Dedifferentiated amniotic fluid mesenchymal stem cell (primary cell): Measurements from ENCODE around the gene GOLPH3L.
"Not testable (repeated sequence)": the region's sequence is repeated elsewhere in the genome, so short reads cannot be mapped to it uniquely, and the experiment has no call there.

ENCODE experiments used
- DNase-seq: peaks from one replicate; pipeline ENCODE4 v3.0.0-alpha.2; 2016; ENCODE audit errors: extremely low spot score

GOLPH3L gene

DNA sequence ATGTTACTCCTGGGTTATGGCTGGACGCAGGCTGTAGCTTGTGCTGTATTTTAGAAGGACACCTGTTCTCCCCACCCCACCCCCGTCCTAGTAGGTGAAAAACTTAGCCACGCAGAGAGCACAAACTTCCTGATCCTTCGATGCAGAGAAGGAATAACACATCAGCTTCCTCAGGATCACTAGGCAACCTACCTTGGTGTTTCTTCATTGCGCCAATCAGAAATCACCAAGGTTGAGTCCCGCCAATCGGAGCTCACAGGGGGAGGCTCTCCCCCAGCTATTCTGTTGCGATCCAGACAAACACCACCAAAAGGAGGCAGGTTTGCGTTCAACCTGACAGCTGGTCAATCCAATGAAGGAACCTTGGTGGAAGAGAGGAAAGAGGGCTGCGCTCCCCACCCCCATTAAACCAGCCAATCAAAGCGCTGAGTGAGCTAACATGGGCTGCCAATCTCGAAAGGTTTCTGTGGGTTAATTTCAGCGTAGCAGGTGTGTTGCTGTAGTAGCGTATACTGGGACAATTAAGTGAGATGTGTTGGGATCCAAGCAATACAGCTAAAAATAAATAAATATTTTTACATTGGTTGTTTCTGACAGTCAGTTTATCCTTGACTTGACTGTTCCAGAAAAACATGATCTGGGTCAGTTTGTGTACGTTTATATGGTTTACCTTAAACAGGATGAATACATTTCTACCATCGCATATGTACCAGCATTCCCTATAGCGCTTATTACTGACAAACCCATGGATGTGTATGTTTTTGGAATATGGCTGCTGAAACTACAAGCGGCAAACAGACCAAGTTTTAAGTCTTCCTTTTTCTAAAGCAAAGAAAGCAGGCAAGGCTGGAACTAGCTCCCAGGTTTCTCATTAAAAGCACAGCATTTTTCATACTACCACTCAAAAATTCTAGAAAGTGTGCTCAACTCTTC, at the start of gene GOLPH3L:
GOLPH3L (minus strand) TSS at position 160 of the 933 bp plus-strand sequence. CDS start 2,316 bp downstream, outside the sequence.
- peak; percentile 98 for DNase-seq

DNA sequence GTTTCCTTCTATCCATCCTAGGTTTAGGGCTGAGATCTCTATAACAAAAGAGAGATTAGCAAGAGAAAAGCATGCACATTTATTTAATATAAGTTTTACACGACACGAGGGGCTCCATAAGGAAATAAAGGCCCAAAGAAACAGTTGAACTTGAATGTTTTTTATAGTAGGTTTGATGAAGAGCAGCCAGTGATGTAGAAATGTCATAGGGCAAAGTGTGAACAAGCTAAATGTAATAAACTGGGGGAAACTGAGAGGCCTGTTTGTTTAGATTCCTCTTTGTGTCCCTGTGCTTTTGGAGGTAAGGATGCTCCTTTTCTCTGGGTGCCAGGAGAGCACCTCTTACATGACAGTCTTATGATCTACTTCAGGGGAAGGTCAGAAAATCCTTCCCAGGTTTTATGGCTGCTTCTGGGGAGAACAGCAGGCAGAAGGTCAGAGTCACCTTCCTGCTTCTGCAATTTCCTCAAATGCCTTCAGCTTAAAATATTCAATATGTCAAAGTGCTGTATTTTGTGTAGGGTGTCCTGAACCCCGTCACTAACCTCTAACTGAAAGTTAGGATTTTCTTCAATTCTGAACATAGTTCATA, 33.3 kb upstream of the GOLPH3L start:
- no peak for DNase-seq

DNA sequence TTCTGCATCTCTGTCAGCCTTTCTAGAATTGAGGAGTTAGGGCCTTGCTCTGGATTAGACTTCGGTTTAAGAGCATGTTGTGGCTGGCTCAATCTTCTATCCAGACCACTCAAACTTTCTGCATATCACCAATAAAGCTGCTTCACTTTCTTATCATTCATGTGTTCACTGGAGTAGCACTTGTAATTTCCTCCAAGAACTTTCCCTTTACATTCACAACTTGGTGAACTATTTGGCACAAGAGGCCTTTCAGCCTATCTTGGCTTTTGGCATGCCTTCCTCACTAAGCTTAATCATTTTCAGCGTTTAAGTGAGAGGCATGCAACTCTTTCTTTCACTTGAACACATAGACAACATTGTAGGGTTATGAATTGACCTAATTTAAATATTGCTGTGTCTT, 27.4 kb upstream of the GOLPH3L start:
- DNase-seq: no peak

DNA sequence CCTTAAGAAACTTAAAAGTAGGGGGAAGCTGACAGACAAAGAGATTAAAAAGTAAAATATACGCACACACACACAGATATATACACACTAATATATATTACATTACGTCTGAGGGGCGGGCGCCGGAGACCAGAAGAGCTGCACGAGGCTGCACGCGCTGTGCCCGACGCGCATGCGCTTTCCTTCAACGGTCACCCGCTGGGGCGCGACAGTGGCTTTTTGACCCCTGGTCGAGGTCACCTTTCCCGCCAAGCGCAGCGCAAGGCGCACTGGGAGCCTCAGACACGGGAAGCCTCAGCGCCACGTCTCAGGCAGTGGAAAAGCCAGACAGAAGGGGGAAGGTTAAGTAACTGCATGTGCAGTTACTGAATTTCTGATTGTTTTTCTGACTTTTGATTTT, 23.7 kb upstream of the GOLPH3L start, which contains the start of gene HORMAD1:
HORMAD1 (minus strand) TSS at position 193 of the 400 bp plus-strand sequence. CDS start 1,390 bp downstream, outside the sequence.
- no peak for DNase-seq

DNA sequence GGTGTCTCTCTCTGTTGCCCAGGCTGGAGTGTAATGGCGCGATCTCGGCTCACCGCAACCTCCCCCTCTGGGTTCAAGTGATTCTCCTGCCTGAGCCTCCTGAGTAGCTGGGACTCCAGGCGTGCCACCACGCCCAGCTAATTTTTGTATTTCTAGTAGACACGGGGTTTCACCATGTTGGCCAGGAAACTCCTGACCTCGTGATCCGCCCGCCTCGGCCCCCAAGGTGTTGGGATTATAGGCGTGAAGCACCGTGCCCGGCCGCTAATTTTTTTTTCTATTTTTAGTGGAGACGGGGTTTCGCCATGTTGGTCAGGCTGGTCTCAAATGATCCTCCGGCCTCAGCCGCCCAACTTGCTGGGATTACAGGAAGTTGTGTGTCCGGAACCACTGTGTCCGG, 23.1 kb upstream of the GOLPH3L start:
- DNase-seq: no peak

DNA sequence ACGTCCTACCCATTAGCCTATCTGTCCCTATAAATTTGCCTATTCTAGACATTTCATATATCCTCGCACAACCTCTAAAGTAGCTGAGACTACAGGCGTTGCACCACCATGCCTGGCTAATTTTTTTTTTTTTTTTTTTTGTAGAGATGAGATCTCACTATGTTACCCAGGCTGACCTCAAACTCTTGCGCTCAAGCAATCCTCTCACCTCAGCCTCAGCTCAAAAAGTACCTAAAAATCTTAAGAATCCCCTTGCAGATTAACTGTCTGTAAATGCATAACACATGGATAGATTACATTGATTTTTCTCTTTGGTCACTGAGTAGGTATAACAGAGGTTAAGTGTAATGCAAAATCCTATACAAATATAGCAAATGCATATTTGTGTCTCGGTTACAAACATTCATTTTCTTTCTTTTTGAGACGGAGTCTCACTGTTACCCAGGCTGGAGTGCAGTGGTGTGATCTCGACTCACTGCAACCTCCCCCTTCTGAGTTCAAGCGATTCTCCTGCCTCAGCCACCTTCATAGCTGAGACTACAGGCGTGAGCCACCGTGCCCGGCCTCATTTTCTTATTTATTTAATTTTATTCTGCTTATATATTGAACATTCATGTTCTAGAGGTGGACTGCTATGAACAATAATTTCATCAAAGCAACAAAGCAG, 21.4 kb upstream of the GOLPH3L start:
- no peak for DNase-seq

DNA sequence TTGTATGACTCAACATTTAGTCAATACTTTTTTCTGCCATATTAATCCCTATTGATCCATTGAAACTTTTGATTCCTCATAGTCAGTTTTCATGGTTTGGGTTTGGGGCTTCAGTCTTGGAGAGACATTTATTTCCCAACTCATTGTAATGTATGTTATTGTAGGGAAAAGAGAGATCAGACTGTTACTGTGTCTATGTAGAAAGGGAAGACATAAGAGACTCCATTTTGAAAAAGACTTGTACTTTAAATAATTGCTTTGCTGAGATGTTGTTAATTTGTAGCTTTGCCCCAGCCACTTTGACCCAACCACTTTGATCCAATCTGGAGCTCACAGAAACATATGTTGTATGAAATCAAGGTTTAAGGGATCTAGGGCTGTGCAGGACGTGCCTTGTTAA, 12.1 kb upstream of the GOLPH3L start:
- DNase-seq: not testable (repeated sequence)

DNA sequence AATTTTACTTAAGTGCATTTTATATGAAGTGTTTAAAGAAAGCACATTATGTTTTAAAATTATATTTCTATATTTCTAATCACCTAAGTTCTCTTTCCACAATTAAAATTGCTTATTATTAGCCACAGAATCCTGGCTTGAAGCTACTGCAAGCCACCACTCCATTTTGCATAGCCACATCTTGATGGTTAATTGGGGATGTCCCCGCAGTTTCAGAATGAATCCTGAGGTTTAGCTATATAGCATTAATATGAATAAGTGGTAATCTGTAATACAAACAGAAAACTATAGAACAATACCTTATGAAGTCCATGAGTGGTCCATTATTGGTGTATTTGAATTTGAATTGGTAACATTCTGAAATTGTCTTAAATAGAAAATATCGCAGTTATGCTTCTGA, 11.6 kb upstream of the GOLPH3L start:
- DNase-seq: no peak

DNA sequence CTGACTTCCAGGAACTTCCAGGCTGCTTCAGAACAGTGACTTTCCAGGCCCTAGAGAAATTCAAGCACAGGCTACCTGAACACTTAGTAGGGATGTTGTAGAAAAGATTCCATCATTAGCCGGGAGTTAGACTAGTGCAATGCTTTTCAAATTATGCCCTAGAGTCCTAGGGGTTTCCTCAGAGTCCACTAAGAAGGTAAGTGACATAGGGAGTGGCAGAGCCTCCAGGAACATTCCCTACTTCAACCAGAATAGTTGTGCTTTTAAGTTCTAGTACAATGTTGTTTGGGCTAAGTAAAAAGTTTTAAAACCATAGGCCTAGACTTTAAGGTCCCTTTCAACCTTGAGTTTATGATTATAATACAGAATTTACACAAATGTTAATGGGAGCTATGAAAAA, 9.1 kb upstream of the GOLPH3L start:
- no peak for DNase-seq

DNA sequence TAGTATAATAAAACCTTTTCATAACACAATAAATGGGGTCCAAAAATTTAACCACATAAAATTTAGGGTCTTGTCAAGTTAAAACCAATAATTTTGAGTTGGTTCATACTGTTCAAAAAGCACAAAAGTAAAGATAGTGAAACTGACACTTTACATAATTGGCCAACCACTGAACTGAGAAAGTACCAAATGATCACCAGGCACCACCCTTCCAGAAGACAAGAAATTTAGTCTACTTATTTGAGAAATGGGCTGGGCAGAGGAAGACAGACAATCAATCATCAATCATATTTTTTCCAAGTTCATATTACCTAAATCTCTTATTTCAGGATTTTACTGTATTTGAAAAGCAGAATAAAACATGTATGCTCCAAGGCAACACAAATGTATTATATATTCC, 6.5 kb upstream of the GOLPH3L start:
- DNase-seq: no peak

DNA sequence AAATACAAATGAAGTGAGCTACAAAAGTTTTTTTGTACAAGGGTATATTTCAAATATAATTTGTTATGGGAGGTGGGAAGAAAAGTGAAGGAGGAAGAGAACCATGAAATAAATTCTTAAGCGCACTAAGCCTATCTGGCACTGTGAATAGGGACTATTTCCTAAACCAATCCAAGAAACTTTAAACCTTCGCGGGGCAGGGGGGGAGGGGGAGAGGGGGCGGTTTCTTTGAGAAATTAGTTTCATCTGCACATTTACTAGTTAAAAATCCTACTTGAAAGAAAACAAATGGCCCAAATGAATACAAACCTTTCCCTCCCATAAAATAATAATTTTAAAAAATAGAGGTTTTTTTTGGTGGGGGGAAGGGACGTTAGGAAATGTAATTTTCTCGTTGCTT, 364 bp downstream of the GOLPH3L start:
- DNase-seq: no peak

DNA sequence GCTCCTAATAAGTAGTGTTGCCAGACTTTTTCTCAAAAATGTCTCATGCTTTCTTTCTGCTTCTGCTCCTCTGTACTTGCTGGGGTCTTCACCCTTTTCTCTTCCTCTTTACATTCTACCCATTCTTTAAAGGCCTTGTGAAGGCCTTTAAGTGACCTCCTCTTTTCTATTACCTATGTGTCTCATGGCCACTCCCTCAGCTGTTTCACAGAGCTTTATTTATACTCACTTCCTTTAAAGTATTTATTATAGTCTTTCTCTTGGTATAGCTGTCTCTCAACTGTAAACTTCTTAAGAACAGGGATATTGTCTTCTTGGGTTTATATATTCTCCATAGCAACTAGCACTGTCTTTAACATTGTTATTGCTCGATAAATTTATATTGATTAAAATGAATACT, 792 bp downstream of the GOLPH3L start:
- no peak for DNase-seq

DNA sequence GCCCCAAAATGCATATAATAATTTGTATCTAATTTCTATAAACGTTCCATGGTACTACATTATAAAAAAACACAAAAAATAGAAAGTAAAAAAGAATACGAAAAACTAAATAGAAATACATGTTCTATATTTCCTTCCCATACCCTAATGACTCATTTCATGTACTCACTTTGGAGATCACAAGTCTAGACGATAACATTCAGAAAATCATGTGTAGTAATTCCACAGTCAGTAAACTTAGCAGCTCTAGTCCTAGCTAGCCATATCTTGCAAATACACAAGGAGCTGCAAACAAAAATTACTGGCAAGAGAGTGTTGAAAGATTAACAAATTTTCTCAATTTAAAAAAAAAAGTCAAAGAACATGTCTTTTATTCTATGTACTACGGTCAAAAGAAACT, 1.4 kb downstream of the GOLPH3L start:
- no peak for DNase-seq

DNA sequence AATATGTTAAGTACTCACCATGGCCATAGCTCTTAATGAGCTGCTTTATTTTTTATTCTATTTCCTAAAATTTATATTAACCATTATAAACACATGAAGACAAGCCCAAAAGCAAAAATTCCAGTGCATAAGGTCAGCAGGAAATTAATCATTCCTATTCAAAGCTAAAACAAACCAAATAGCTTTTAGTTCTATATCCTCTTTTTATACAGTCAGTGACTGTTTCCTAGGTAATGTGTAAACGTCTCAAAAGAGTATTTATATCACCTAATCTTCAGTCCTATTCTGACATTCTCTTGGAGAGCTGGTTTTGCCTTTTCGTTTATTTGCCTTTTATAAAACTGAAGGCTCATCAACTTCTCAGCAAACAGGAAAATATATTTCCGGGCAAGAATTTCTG, 4.2 kb downstream of the GOLPH3L start:
- DNase-seq: no peak

DNA sequence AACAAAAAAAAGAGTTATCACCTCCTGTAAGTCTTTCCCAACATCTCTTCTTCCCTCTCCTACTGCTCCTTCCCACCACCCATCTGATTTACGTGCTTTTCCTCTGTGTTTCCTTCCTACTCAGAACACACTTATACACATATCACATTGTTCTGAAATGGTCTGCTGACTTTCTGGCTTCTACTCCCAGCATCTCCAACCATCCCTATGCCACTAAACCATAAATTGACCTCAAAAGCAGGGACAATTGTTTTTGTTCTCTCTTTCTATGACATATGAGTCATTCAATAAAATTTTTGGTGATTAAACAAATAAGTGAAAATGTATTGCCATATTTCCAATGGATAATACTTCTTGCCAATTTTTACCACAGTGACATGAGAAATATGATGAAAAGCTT, 8.2 kb downstream of the GOLPH3L start:
- DNase-seq: no peak

DNA sequence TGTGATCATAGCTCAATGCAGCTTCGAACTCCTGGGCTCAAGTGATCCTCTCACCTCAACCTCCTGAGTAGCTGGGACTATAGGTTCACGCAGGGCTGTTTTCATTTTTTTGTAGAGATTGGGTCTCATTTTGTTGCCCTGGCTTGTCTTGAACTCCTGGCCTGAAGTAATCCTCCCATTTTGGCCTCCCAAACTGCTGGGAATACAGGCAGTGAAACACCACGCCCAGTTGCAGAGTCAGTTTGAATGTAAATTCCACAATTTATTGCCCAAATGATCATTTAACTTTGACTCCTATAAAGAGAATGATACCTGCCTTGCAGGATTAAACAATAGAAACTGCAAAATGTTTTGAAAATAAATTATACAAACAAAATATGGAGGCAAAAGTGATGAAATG, 10.7 kb downstream of the GOLPH3L start:
- no peak for DNase-seq

DNA sequence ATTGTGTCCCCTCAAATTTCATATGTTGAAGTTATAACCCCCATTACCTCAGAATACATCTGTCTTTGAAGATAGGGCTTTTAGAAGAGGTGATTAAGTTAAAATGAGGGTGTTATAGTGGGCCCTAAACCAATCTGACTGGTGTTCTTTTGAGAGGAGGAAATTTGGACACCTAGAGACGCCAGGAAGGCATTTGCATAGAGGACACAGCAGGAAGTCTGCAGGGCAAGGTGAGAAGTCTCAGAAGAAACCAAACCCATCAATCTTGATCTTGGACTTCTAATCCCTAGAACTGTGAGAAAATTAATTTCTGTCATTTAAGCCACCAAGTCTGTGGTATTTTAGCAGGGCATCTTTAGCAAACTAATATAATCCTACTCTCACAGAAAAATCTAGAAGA, 13.0 kb downstream of the GOLPH3L start:
- no peak for DNase-seq

DNA sequence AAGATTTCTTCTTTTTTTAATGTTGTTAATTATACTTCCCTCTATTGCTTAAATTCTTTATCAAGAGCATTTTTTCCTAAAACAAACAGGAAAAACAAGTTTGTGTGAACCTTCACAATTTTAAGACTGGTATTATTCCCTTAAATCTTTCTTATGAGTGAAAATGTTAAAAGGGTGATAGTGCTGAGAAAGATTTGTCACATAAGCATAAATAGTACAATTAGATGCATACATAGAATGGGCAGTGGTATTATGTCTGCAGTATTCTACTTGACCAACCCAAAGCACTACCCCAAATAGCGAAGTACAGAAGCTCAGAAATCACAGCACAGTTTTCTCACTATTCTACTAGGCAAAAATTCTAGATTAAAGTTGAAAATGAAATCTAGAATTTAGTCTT, 18.0 kb downstream of the GOLPH3L start:
- DNase-seq: no peak

DNA sequence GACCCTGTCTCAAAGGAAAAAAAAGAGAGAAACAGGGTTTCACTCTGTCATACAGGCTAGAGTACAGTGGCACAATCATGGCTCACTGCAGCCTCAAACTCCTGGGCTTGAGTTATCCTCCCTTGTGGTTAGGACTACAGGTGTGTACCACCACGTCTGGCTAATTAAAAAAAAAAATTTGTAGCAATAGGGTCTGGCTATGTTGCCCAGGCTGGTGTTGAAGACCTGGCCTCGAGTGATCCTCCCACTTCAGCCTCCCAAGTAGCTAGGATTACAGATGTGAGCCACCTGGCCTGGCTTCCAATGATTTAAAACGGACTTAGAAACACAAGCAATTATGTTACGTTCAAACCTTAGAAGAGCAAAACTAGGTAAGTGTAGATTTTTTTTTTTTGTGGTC, 22.1 kb downstream of the GOLPH3L start:
- no peak for DNase-seq

DNA sequence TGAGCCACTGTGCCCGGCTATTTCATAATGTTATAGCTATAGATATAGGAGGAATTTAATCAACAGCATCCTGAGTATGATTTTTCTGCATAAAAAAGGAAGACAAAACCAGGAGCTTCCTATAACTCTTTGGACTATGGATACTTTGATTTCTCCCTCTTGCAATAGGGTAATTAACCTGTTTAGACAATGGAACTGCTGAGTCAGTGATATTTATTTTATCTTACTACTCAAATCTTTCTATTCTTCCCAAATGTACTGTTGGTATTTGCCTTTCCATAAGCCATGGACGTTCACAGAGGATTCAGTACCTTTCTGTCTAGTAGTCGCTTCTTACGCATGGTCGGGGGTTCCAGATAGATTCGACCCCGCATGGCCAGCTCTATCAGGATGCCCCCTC, 33.6 kb downstream of the GOLPH3L start:
- no peak for DNase-seq

DNA sequence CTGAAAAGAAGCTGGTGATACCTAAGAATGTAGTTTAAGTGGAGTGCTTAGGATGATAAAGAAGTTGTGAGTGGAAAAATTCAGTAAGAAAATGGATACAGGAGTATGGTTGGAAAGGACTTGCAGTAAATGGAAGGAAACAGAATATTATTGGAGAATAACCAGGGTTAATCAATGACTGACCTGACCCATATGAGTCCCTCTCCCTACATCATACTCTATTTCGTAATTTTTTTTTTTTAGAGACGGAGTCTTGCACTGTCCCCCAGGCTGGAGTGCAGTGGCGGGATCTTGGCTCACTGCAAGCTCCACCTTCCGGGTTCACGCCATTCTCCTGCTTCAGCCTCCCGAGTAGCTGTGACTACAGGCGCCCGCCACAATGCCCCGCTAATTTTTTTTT, 34.1 kb downstream of the GOLPH3L start:
- no peak for DNase-seq

DNA sequence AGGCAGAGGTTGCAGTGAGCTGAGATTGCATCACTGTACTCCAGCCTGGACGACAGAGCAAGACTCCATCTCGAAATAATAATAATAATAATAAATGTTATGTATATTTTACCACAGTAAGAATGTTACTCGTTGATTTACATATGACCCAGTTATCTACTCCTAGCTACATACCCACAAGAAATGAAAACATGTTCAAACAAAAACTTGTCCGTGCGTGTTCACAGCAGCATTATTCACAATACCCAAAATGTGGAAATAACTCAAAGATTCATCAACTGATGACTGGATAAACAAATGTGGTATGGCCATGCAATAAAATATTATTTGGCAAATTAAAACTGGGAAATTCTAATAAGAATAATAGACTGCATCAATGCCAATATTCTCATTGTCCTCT, 35.8 kb downstream of the GOLPH3L start:
- DNase-seq: no peak

DNA sequence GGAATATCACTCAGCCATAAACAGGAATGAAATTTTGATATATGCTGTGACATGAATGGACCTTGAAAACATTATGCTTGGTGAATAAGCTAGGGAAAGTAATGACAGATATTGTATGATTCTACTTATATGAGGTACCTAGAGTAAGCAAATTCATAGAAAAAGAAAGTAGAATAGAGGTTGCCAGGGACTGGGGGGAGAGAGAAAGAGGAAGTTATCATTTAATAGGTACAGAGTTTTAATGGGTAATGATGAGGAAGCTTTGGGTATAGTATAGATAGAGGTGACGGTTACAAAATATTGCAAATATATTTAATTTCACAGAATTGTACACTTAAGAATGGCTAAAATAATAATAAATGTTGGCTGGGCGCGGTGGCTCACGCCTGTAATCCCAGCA, 36.4 kb downstream of the GOLPH3L start:
- no peak for DNase-seq
